KMS-11 (cell line): ENCODE measurements around the gene BAIAP2.

Experiments
- H2AFZ ChIP-seq: fragments of 200-600 bp; sonication (generic); 2 replicates; pipeline ENCODE4 v1.6.1; 2016; ENCODE audit warnings: antibody characterized with exemption, mixed run types, low read depth
- H3K27ac ChIP-seq: fragments of 200-600 bp; sonication (generic); 2 replicates; pipeline ENCODE4 v1.6.1; 2016; ENCODE audit warnings: mild to moderate bottlenecking, mixed run types
- H3K27me3 ChIP-seq: fragments of 200-600 bp; sonication (generic); 2 replicates; pipeline ENCODE4 v1.6.1; 2017; ENCODE audit warnings: mild to moderate bottlenecking, low read depth, mixed run types, moderate library complexity; ENCODE audit not compliant: insufficient read depth
- H3K36me3 ChIP-seq: fragments of 200-600 bp; sonication (generic); 2 replicates; pipeline ENCODE4 v1.6.1; 2017; ENCODE audit warnings: mild to moderate bottlenecking, mixed run types; ENCODE audit not compliant: insufficient read depth
- H3K4me1 ChIP-seq: fragments of 200-600 bp; sonication (generic); 2 replicates; pipeline ENCODE4 v1.6.1; 2016; ENCODE audit warnings: mild to moderate bottlenecking, low read depth, mixed run types; ENCODE audit not compliant: poor library complexity, severe bottlenecking
- H3K4me2 ChIP-seq: fragments of 200-600 bp; sonication (generic); 2 replicates; pipeline ENCODE4 v1.7.0; 2016; ENCODE audit warnings: mild to moderate bottlenecking, mixed run types
- H3K4me3 ChIP-seq: fragments of 200-600 bp; sonication (generic); IDR thresholded peaks from 2 replicates; pipeline ENCODE4 v1.6.1; 2017; ENCODE audit warnings: low read depth, low read length, mixed read lengths; ENCODE audit not compliant: insufficient read depth
- H3K79me2 ChIP-seq: fragments of 200-600 bp; sonication (generic); 2 replicates; pipeline ENCODE4 v1.6.1; 2016; ENCODE audit warnings: low read depth, mixed run types; ENCODE audit not compliant: insufficient read depth
- H3K9ac ChIP-seq: fragments of 200-600 bp; sonication (generic); 2 replicates; pipeline ENCODE4 v1.6.1; 2016; ENCODE audit warnings: mild to moderate bottlenecking, mixed run types
- H4K20me1 ChIP-seq: fragments of 200-600 bp; sonication (generic); 2 replicates; pipeline ENCODE4 v1.6.1; 2016; ENCODE audit warnings: mild to moderate bottlenecking, mixed run types; ENCODE audit not compliant: insufficient read depth
- TF ChIP-seq, protein P1 (sequence below): fragments of 200-600 bp; sonication (generic); conservative IDR thresholded peaks from 2 replicates; pipeline ENCODE4 v1.6.1; 2017; ENCODE audit warnings: low read depth, mild to moderate bottlenecking, antibody characterized with exemption, low read length, moderate library complexity, mixed read lengths

BAIAP2 gene

GRCh38 chr17:81113158-81113724 is 78.3 kb downstream of the BAIAP2 start:
- Histone ChIP-seq H3K9ac (no peak overlapping the region), H3K4me2 (no peak overlapping the region), H3K27ac (no peak overlapping the region), H2AFZ (no peak overlapping the region), H4K20me1 (no peaks in the 10 kb centered on the region), H3K4me1 (no peaks in the 10 kb centered on the region), H3K79me2 (no peaks in the 10 kb centered on the region), H3K36me3 (no peaks in the 10 kb centered on the region), H3K4me3 (no peak overlapping the region), H3K27me3 (peaks cover 98% of the 10 kb centered on the region)
- TF ChIP-seq, protein P1, sequence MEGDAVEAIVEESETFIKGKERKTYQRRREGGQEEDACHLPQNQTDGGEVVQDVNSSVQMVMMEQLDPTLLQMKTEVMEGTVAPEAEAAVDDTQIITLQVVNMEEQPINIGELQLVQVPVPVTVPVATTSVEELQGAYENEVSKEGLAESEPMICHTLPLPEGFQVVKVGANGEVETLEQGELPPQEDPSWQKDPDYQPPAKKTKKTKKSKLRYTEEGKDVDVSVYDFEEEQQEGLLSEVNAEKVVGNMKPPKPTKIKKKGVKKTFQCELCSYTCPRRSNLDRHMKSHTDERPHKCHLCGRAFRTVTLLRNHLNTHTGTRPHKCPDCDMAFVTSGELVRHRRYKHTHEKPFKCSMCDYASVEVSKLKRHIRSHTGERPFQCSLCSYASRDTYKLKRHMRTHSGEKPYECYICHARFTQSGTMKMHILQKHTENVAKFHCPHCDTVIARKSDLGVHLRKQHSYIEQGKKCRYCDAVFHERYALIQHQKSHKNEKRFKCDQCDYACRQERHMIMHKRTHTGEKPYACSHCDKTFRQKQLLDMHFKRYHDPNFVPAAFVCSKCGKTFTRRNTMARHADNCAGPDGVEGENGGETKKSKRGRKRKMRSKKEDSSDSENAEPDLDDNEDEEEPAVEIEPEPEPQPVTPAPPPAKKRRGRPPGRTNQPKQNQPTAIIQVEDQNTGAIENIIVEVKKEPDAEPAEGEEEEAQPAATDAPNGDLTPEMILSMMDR: no peak

- no peaks in the 10 kb centered on the region for H3K36me3 ChIP-seq
- no peak overlapping the region for H3K27ac ChIP-seq
- H3K9ac ChIP-seq: no peak overlapping the region
- no peaks in the 10 kb centered on the region for H4K20me1 ChIP-seq
- no peak overlapping the region for H3K4me3 ChIP-seq
- H3K4me1 ChIP-seq: no peaks in the 10 kb centered on the region
- TF ChIP-seq, protein P1: no peak
- H2AFZ ChIP-seq: no peak overlapping the region
- no peak overlapping the region for H3K4me2 ChIP-seq
- H3K79me2 ChIP-seq: no peaks in the 10 kb centered on the region
- peaks cover 92% of the 10 kb centered on the region for H3K27me3 ChIP-seq
These were observed 79.6 kb downstream of the BAIAP2 start for GRCh38 chr17:81114351-81115093.

DNA sequence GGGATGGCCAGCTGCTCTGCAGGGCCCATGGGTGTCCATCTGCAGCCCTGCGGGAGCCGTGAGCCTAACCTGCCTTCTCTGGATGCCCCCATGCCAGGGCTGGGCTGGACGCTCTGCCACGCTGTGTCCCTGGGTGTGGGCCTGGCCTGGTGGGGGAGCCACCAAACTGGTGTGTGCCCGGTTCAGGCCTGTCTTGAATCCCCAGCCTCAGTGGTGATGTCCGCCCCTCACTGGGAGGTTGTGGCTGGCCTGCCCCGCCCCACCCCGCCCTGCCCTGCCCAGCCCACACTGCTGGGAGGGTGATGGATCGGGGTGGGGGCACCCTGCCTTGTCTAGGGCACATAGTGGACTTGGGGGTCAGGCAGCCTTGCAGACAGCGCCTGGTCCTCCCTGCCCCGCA is 80.3 kb downstream of the BAIAP2 start:
- TF ChIP-seq, protein P1: no peak
- H3K27ac ChIP-seq: no peak overlapping the region
- no peaks in the 10 kb centered on the region for H3K79me2 ChIP-seq
- no peaks in the 10 kb centered on the region for H4K20me1 ChIP-seq
- H3K4me3 ChIP-seq: no peak overlapping the region
- H2AFZ ChIP-seq: no peak overlapping the region
- H3K36me3 ChIP-seq: no peaks in the 10 kb centered on the region
- no peak overlapping the region for H3K4me2 ChIP-seq
- no peak overlapping the region for H3K9ac ChIP-seq
- H3K4me1 ChIP-seq: no peaks in the 10 kb centered on the region
- peaks cover 85% of the 10 kb centered on the region for H3K27me3 ChIP-seq

DNA sequence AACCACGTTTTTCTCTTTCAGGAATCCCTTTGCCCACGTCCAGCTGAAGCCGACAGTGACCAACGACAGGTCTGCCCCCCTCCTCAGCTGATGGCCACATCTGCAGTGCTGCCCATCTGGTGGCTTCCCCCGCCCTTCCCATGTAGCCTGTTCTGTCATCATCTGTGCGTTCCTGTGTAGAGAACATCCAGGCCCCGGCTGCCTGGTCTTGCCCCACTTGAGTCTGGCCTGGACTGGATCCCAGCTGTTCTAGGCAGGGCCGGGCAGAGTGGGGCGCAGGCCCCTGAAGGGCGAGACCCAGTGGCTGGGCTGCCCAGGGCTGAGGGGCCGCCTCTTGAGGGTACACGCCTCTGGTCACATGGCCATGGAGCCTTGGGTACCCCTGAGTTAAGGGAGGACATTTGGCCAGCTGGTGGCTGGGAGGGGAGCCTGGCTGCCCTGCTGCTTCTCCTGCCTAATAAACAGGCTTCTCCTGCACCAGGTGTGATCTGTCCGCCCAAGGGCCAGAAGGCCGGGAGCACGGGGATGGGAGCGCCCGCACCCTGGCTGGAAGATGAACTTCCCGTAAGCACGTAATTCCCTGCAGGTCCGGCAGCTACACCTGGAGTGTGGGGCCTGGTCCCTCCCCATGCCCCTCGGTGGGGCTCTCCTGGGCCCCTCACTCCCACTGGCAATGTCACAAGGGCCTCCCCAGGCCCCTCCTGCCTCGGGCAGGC is 81.0 kb downstream of the BAIAP2 start:
- H3K79me2 ChIP-seq: no peaks in the 10 kb centered on the region
- no peaks in the 10 kb centered on the region for H3K4me1 ChIP-seq
- no peak overlapping the region for H3K4me2 ChIP-seq
- no peaks in the 10 kb centered on the region for H3K36me3 ChIP-seq
- TF ChIP-seq, protein P1: no peak
- H3K27me3 ChIP-seq: peaks cover 84% of the 10 kb centered on the region
- H2AFZ ChIP-seq: no peak overlapping the region
- no peak overlapping the region for H3K27ac ChIP-seq
- H3K9ac ChIP-seq: no peak overlapping the region
- H3K4me3 ChIP-seq: no peak overlapping the region
- no peaks in the 10 kb centered on the region for H4K20me1 ChIP-seq
